HepG2 (cell line): ENCODE results near the gene SCFD2. TPM values are rescaled to one million over a fixed set of nuclear protein-coding genes. Genes with fewer than 3 reads are reported as not detected.

Experiments used
- EZH2 ChIP-seq: conservative IDR thresholded peaks from 2 replicates; pipeline ENCODE4 v1.6.1; 2012; ENCODE audit warnings: mild to moderate bottlenecking, low read depth, low read length, moderate library complexity
- HNF4A ChIP-seq: sonication (generic); formaldehyde crosslinking; IDR thresholded peaks from 2 replicates; pipeline ENCODE4 v1.4.0; 2020; ENCODE audit warnings: missing genetic modification reagents
- KLF16 ChIP-seq, 2 experiments: sonication (generic) in 1 of 2; formaldehyde crosslinking in 1 of 2; IDR thresholded peaks; 2 replicates each; pipeline versions ENCODE4 v1.6.1 to v1.8.0; 2016 to 2023; ENCODE audit warnings: missing genetic modification reagents in 2 of 2, missing compliant biosample characterization in 1 of 2
- RBAK ChIP-seq: sonication (generic); formaldehyde crosslinking; IDR thresholded peaks from 2 replicates; pipeline ENCODE4 v1.5.1; 2020; ENCODE audit warnings: mild to moderate bottlenecking, missing genetic modification reagents
- SOX13 ChIP-seq, 3 experiments: fragments of 450-650 bp in 1 of 3; sonication (generic) in 1 of 3; formaldehyde crosslinking in 1 of 3; IDR thresholded peaks in 2 of 3; conservative IDR thresholded peaks in 1 of 3; 2 replicates each; pipeline versions ENCODE4 v1.5.0 to v1.6.1; 2016 to 2020; ENCODE audit warnings: antibody characterized with exemption in 1 of 3, mild to moderate bottlenecking in 1 of 3, missing compliant biosample characterization in 1 of 3, missing genetic modification reagents in 1 of 3, moderate library complexity in 1 of 3
- SP1 ChIP-seq, 2 experiments: fragments of 450-650 bp in 1 of 2; sonication (generic) in 1 of 2; formaldehyde crosslinking in 1 of 2; IDR thresholded peaks; 2 replicates each; pipeline versions ENCODE4 v1.4.0 to v1.6.1; 2016 to 2020; ENCODE audit warnings: missing genetic modification reagents in 1 of 2
- SP2 ChIP-seq: sonication (generic); formaldehyde crosslinking; IDR thresholded peaks from 2 replicates; pipeline ENCODE4 v1.5.1; 2020; ENCODE audit warnings: mild to moderate bottlenecking, missing genetic modification reagents
- SSRP1 ChIP-seq: IDR thresholded peaks from 2 replicates; pipeline ENCODE4 v1.6.1; 2016; ENCODE audit warnings: control low read depth
- TOPORS ChIP-seq: sonication (generic); formaldehyde crosslinking; IDR thresholded peaks from 2 replicates; pipeline ENCODE4 v1.8.0; 2023; ENCODE audit warnings: mild to moderate bottlenecking, missing genetic modification reagents
- ZFP36 ChIP-seq: fragments of 150-350 bp; IDR thresholded peaks from 2 replicates; pipeline ENCODE4 v1.6.1; 2018; ENCODE audit warnings: borderline replicate concordance, low read length, low read depth; ENCODE audit not compliant: partially characterized antibody
- ZKSCAN8 ChIP-seq: IDR thresholded peaks from 2 replicates; pipeline ENCODE4 v1.6.1; 2016; ENCODE audit warnings: borderline replicate concordance, missing genetic modification reagents, missing compliant biosample characterization
- ZMYM3 ChIP-seq: sonication (generic); formaldehyde crosslinking; IDR thresholded peaks from 2 replicates; pipeline ENCODE4 v1.5.1; 2020; ENCODE audit warnings: mild to moderate bottlenecking, missing genetic modification reagents
- ZNF737 ChIP-seq: sonication (generic); formaldehyde crosslinking; IDR thresholded peaks from 2 replicates; pipeline ENCODE4 v1.5.0; 2020; ENCODE audit warnings: missing genetic modification reagents, mild to moderate bottlenecking, borderline replicate concordance
- ZNF75D ChIP-seq: sonication (generic); formaldehyde crosslinking; IDR thresholded peaks from 2 replicates; pipeline ENCODE4 v1.8.1; 2023; ENCODE audit warnings: missing genetic modification reagents, mild to moderate bottlenecking, borderline replicate concordance
- ZNF782 ChIP-seq: sonication (generic); formaldehyde crosslinking; IDR thresholded peaks from 2 replicates; pipeline ENCODE4 v1.4.0; 2020; ENCODE audit warnings: missing genetic modification reagents, mild to moderate bottlenecking, borderline replicate concordance
- polyA plus RNA-seq, 8 experiments: library from polyadenylated mRNA; depleted of rRNA in 3 of 8; stranded (reverse) in 7 of 8; unstranded in 1 of 8; fragments of >200 nt; fragmentation: Illumina TruSeq in 4 of 8; extraction: Trizol in 4 of 8; gene quantifications; 2 replicates each; pipeline versions ENCODE4 v1.2.1 to v1.2.3, GENCODE V29; 2011 to 2016; ENCODE audit warnings: low read depth in 4 of 8, missing spikeins in 1 of 8, mixed read lengths in 1 of 8; ENCODE audit not compliant: insufficient read depth in 1 of 8
- total RNA-seq, 5 experiments: library from RNA; depleted of rRNA; stranded (reverse); fragments of >200 nt; fragmentation: Illumina TruSeq; extraction: Trizol; gene quantifications; 2 replicates each; pipeline ENCODE4 v1.2.3, GENCODE V29; 2016; ENCODE audit warnings: low read depth in 1 of 5
- TF ChIP-seq, protein P1 (sequence below): sonication (generic); formaldehyde crosslinking; IDR thresholded peaks from 2 replicates; pipeline ENCODE4 v1.4.0; 2020; ENCODE audit warnings: mild to moderate bottlenecking, missing genetic modification reagents
- TF ChIP-seq, protein P2 (sequence below): sonication (generic); formaldehyde crosslinking; IDR thresholded peaks from 2 replicates; pipeline ENCODE4 v1.4.0; 2020; ENCODE audit warnings: missing genetic modification reagents
- TF ChIP-seq, protein P3 (sequence below), 2 experiments: sonication (generic) in 1 of 2; formaldehyde crosslinking in 1 of 2; IDR thresholded peaks; 2 replicates each; pipeline versions ENCODE4 v1.4.0 to v1.6.1; 2016 to 2020; ENCODE audit warnings: borderline replicate concordance in 1 of 2, low read depth in 1 of 2, mild to moderate bottlenecking in 1 of 2, missing genetic modification reagents in 1 of 2

Gene SCFD2
- total and polyA plus RNA-seq, 2 of the 13 experiments (the other 11 are each of a cell fraction or from before 2014, with no cell fraction given) = 4.6 to 15.6 TPM

DNA sequence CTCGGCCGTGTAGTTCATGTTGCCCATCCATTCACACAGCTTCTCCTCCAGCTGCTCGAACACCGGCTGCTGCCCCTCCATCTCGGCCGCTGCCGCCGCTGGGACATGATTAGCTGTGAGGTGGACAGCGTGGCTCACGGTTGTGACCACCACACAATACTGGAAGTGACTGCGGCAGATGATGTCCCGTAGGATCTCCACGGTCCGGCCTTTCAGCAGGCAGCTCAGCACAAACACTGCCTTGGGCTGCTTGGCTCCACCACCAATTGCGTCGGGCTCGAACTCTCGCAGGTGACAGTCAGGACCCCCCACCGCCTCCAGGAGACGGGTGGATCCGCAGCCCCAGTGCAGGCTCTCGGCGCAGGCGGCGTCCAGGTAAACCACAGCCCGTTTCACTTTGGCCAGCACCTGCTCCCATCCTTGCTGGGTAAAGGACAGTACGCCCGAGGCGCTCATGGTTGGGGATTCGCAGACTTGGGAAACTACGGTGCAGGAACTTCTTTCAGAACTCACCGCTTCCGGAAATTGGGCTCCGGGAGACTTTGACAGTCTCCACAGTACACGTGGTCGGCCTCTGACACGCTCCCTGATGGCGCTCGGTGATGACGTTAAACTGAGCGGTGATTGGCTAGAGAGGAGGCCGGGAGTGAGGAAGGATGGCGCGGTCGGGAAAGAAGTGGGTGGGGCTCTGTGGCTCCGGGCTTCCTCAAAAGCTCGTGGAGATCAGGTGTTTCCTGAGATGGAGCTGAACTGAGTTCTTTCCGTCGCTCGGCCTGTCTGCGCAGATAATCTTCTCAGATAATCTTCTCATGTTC is at the start of gene SCFD2 (continued):
- TF ChIP-seq ZNF737 (CRISPR knock-in tag) = no peak
- peak in 1 of 2 experiments; percentile 80; a peak in 1 of 4 replicates for TF ChIP-seq KLF16 (CRISPR knock-in tag; IDR thresholded peaks at IDR 0.05)
- no peak for TF ChIP-seq ZKSCAN8 (CRISPR knock-in tag)
- TF ChIP-seq EZH2 = no peak
- TF ChIP-seq ZMYM3 (CRISPR knock-in tag) = no peak
- no peak for TF ChIP-seq RBAK
- 0 out of 2 replicates have a peak, but pooled peaks have one; percentile 23 for TF ChIP-seq HNF4A (CRISPR knock-in tag)
- TF ChIP-seq SP2 (CRISPR knock-in tag) = 0 out of 2 replicates have a peak, but pooled peaks have one; percentile 24
- TF ChIP-seq ZFP36 = no peak
- TF ChIP-seq SOX13 (IDR thresholded peaks at IDR 0.05) = no peak
- peak in 1 of 2 experiments; percentile 18; a peak in 1 of 4 replicates for TF ChIP-seq SOX13 (CRISPR knock-in tag; conservative IDR thresholded peaks at IDR 0.05 in 1 of 2, IDR thresholded peaks at IDR 0.05 in 1 of 2)
- TF ChIP-seq, protein P1, sequence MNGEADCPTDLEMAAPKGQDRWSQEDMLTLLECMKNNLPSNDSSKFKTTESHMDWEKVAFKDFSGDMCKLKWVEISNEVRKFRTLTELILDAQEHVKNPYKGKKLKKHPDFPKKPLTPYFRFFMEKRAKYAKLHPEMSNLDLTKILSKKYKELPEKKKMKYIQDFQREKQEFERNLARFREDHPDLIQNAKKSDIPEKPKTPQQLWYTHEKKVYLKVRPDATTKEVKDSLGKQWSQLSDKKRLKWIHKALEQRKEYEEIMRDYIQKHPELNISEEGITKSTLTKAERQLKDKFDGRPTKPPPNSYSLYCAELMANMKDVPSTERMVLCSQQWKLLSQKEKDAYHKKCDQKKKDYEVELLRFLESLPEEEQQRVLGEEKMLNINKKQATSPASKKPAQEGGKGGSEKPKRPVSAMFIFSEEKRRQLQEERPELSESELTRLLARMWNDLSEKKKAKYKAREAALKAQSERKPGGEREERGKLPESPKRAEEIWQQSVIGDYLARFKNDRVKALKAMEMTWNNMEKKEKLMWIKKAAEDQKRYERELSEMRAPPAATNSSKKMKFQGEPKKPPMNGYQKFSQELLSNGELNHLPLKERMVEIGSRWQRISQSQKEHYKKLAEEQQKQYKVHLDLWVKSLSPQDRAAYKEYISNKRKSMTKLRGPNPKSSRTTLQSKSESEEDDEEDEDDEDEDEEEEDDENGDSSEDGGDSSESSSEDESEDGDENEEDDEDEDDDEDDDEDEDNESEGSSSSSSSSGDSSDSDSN (CRISPR knock-in tag) = peak; percentile 64
- no peak for TF ChIP-seq SP1 (IDR thresholded peaks at IDR 0.05)
- peak; percentile 61; the same call in 1 of the 2 replicates for TF ChIP-seq SP1 (CRISPR knock-in tag; IDR thresholded peaks at IDR 0.05)
- TF ChIP-seq ZNF75D = no peak
- no peak; the same call in 1 of the 2 replicates for TF ChIP-seq ZNF782
- TF ChIP-seq, protein P2, sequence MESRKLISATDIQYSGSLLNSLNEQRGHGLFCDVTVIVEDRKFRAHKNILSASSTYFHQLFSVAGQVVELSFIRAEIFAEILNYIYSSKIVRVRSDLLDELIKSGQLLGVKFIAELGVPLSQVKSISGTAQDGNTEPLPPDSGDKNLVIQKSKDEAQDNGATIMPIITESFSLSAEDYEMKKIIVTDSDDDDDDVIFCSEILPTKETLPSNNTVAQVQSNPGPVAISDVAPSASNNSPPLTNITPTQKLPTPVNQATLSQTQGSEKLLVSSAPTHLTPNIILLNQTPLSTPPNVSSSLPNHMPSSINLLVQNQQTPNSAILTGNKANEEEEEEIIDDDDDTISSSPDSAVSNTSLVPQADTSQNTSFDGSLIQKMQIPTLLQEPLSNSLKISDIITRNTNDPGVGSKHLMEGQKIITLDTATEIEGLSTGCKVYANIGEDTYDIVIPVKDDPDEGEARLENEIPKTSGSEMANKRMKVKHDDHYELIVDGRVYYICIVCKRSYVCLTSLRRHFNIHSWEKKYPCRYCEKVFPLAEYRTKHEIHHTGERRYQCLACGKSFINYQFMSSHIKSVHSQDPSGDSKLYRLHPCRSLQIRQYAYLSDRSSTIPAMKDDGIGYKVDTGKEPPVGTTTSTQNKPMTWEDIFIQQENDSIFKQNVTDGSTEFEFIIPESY (CRISPR knock-in tag) = peak; percentile 28
- 0 out of 2 replicates have a peak, but pooled peaks have one; percentile 31 for TF ChIP-seq SSRP1 (CRISPR knock-in tag)
- TF ChIP-seq, protein P3, sequence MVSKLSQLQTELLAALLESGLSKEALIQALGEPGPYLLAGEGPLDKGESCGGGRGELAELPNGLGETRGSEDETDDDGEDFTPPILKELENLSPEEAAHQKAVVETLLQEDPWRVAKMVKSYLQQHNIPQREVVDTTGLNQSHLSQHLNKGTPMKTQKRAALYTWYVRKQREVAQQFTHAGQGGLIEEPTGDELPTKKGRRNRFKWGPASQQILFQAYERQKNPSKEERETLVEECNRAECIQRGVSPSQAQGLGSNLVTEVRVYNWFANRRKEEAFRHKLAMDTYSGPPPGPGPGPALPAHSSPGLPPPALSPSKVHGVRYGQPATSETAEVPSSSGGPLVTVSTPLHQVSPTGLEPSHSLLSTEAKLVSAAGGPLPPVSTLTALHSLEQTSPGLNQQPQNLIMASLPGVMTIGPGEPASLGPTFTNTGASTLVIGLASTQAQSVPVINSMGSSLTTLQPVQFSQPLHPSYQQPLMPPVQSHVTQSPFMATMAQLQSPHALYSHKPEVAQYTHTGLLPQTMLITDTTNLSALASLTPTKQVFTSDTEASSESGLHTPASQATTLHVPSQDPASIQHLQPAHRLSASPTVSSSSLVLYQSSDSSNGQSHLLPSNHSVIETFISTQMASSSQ (IDR thresholded peaks at IDR 0.05; ENCODE audit: low read depth) = no peak
- TF ChIP-seq, protein P3 (CRISPR knock-in tag; IDR thresholded peaks at IDR 0.05; ENCODE audit: borderline replicate concordance) = no peak; the same call in 1 of the 2 replicates
- no peak for TF ChIP-seq TOPORS
